HG03575 (cell line): ENCODE data around the gene WBP2.

Source experiments
- ATAC-seq: cut with Tn5 transposase; IDR thresholded peaks from one replicate; pipeline ENCODE4 v1.9.1; 2021; ENCODE audit not compliant: unreplicated experiment, insufficient number of reproducible peaks, low FRiP score; ENCODE audit errors: extremely low read depth

The WBP2 gene

GRCh38 chr17:75834279-75834920 is 20.7 kb downstream of the WBP2 start:
- ATAC-seq = no peak

- no peak for ATAC-seq
Observed at GRCh38 chr17:75832652-75833400, 22.3 kb downstream of the WBP2 start.

DNA sequence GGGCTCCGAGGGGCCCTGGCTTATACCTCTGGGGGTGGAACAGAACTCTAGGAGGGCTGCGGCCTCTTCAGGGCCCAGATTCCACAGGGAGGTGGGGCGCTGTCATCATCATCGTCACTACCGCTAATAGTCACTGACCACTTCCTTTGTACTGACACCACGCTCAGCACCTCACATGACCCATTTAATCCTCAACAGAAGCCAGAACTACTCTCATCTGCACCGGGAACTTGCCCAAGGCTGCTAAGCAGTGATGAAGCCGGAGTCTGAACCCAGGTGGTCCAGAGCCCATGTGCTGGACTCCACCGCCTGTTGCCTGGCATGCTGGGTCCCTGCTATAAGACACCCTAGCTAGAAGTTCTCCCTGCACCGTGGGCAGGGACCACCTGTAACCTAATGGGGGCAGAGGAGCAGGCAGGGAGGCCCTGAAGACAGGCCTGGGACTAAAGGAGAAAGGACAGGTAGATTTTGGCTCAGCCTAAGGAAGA is 22.9 kb downstream of the WBP2 start:
- ATAC-seq = no peak

DNA sequence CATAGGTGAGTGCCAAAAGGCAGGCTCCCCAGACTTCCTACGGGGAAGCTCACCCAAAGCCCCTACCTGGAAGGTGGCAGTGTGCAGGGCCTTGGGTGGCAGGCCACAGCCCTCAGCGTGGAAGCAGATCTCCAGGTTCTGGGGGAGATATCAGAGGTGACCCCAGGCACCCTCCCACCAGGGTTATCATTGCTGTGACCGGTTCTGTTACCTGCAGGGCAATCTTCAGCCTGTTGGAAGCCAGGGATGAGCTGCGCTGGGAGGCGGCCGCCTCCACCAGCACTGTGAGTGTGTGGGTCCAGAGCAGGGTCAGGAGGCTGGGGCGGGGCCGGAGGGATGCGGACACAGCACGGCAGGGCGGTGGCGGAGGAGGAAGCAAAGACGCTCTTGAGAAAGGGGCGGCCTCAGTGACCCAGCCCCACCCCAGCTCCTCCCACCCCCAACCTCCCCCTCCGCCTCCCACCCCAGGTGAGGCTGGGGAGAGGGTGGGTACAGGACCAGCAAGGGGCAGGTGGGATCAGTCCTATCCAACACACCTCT is 24.0 kb downstream of the WBP2 start:
- ATAC-seq = no peak

GRCh38 chr17:75830164-75831031 is 24.7 kb downstream of the WBP2 start:
- ATAC-seq = no peak

DNA sequence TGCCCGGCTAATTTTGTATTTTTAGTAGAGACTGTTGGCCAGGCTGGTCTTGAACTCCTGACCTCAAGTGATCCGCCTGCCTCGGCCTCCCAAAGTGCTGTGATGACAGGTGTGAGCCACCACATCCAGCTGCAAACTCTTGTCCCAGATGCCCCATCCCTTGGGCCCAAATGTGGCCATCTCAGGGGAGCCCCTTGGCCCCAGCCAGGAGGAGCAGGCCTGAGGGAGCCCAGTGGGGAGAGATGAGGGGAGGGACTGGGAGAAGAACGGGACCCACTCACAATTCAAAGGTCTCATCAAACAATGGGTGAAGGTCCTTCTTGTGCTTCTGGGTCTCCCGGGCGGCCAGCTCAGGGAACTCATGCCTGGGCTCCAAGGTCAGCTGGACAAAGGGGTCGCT is 25.4 kb downstream of the WBP2 start:
- no peak for ATAC-seq

DNA sequence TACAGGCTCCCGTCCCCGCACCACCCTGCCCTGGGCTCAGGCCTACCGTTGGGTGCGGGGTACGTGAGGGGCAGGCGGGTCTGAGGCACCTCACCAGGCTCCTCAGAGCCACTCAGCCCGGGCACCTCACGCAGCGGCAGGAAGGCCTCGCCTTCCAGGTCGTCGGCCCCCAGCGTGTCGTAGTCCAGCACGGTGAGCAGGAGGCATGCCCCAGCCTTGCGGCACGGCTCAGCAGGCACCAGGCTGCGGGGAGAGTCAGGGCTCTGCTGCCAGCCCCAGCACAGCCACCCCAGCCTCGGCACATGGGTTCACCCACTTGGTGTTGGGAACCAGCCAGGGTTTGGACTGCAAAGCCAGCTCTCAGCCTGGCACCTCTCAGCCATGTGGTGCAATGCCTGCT is 26.4 kb downstream of the WBP2 start:
- no peak for ATAC-seq

- ATAC-seq = no peak
Observed at GRCh38 chr17:75828076-75828400, 27.1 kb downstream of the WBP2 start.

- no peak for ATAC-seq
Observed at GRCh38 chr17:75827308-75828075, 27.6 kb downstream of the WBP2 start.

GRCh38 chr17:75826561-75827307 is 28.4 kb downstream of the WBP2 start:
- no peak for ATAC-seq

DNA sequence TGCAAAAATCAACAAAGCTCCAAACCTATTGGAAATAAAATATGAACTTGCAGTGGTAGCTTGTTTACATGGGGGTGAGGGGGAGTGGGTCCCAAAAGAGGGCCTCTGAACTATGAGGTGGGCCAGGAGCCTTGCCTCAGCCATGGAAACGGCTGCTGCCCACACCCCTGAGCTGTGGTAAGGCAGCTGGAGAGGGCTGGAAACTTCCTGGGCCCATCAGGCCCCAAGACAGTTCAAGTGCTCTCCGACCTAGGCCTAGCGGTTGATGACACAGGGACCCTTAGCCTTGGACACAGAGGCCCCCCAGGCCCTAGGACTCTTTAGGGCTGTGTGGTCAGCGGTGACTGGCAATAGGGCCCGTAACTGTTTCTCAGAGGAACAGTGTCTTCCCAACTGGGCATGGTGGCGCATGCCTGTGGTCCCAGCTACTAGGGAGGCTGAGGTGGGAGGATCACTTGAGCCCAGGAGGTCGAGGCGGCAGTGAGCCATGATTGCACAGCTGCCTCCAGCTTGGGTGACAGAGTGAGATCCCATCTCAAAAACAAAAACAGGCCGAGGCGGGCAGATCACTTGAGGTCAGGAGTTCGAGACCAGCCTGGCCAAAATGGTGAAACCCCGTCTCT is 29.3 kb downstream of the WBP2 start:
- ATAC-seq = no peak

- no peak for ATAC-seq
Observed at GRCh38 chr17:75825149-75825552, 30.0 kb downstream of the WBP2 start.

GRCh38 chr17:75824666-75825065 is 30.5 kb downstream of the WBP2 start:
- no peak for ATAC-seq

DNA sequence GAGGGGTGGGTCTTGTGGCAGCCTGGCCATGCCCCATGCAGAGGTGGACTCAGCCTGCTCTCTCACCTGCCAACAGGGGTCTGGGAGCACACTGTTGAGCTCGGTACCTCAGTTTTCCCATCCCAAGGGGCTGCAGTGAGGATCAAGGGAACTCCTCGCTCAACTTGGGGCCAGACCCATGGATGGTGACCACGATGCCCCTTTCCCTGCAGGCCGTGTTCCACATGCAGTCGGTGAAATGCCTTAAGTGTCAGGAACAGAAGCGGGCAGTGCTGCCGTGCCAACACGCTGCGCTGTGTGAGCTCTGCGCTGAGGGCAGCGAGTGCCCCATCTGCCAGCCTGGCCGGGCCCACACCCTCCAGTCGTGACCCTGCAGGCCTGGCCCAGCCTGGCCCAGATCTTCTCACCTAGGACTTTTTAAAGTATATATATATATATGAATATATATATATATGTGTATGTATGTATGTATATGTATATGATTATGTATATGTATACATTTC is 31.0 kb downstream of the WBP2 start:
- ATAC-seq = no peak

- no peak for ATAC-seq
Observed at GRCh38 chr17:75823257-75824041, 31.7 kb downstream of the WBP2 start.

DNA sequence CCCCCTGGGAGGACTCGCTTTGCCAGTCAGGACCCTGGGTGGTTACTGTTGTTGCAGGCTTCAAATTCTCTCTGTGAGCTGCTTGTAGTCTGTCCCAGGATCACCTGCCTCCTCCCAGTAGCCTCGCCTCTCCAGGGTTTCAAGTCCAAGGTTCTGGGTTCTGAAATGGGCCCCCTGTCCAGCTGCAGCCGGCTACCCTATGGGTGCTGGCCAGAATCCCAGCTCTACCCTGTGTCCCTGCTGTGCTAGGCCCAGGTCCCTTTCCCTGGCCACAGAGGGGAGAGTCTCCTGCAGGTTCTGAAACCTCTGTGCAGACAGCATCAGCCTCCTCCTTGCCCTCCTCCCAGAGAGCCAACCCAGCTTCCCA is 32.4 kb downstream of the WBP2 start:
- no peak for ATAC-seq
